Loucy (cell line): ENCODE measurements around the gene MCM5.

Source experiments
- EZH2phosphoT487 ChIP-seq: fragments of 200-600 bp; IDR thresholded peaks from 2 replicates; pipeline ENCODE4 v1.6.1; 2018; ENCODE audit warnings: antibody characterized with exemption, mild to moderate bottlenecking, moderate library complexity, borderline replicate concordance
- TF ChIP-seq, protein P1 (sequence below): fragments of 200-600 bp; sonication (generic); conservative IDR thresholded peaks from 2 replicates; pipeline ENCODE4 v1.5.1; 2014; ENCODE audit warnings: mild to moderate bottlenecking, antibody characterized with exemption, low read length

DNA sequence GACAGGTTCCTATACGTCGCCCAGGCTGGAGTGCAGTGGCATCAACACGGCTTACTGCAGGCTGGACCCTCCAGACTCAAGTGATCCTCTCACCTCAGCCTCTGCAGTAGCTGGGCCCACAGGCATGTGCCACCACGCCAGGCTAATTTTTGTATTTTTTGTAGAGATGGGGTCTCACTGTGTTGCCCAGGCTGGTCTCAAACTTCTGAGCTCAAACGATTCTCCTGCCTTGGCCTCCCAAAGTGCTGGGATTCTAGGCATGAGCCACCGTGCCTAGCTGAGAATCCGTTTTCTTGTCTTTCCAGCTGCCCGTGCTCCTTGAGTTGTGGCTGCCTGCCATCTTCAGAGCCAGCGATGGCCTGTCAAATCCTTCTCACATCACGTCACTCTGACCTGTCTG, 56.8 kb downstream of the MCM5 start:
- TF ChIP-seq, protein P1, sequence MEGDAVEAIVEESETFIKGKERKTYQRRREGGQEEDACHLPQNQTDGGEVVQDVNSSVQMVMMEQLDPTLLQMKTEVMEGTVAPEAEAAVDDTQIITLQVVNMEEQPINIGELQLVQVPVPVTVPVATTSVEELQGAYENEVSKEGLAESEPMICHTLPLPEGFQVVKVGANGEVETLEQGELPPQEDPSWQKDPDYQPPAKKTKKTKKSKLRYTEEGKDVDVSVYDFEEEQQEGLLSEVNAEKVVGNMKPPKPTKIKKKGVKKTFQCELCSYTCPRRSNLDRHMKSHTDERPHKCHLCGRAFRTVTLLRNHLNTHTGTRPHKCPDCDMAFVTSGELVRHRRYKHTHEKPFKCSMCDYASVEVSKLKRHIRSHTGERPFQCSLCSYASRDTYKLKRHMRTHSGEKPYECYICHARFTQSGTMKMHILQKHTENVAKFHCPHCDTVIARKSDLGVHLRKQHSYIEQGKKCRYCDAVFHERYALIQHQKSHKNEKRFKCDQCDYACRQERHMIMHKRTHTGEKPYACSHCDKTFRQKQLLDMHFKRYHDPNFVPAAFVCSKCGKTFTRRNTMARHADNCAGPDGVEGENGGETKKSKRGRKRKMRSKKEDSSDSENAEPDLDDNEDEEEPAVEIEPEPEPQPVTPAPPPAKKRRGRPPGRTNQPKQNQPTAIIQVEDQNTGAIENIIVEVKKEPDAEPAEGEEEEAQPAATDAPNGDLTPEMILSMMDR = no peak
- TF ChIP-seq EZH2phosphoT487 = no peak
